A673 (cell line): ENCODE measurements around the gene SMAD3. TPM values are rescaled to one million over a fixed set of nuclear protein-coding genes. Genes with fewer than 3 reads are reported as not detected.

ENCODE experiments used
- BruUV-seq: library from RNA; stranded (reverse); fragments of 400-500 nt; replicated peaks from 2 replicates; lab custom pipeline; 2021; lab: Mats Ljungman, UMichigan
- CTCF ChIA-PET: fragments of 300-600 bp; sonication (Branson Sonifier 250); formaldehyde crosslinking; loops from one replicate; lab custom pipeline; 2022; ENCODE audit warnings: antibody characterized with exemption; lab: Charles Lee
- POLR2A ChIA-PET: fragments of 300-600 bp; sonication (Branson Sonifier 250); formaldehyde crosslinking; loops from one replicate; lab custom pipeline; 2022; ENCODE audit warnings: antibody characterized with exemption; ENCODE audit not compliant: low non-redundant PET; lab: Charles Lee
- DNase-seq: peaks from one replicate; pipeline ENCODE4 v3.0.0-alpha.2; 2015; ENCODE audit warnings: low spot score
- H3K27ac ChIP-seq: fragments of 200-600 bp; sonication (generic); 2 replicates; pipeline ENCODE4 v1.5.1; 2016; ENCODE audit warnings: mixed run types, low read depth, mild to moderate bottlenecking, mixed read lengths, antibody characterized with exemption, low read length; ENCODE audit not compliant: poor library complexity, severe bottlenecking
- H3K27me3 ChIP-seq: fragments of 200-600 bp; sonication (generic); replicated peaks from 2 replicates; pipeline ENCODE4 v1.6.1; 2017; ENCODE audit warnings: mixed run types, low read depth, mild to moderate bottlenecking, mixed read lengths, antibody characterized with exemption, low read length; ENCODE audit not compliant: insufficient read depth, poor library complexity
- H3K36me3 ChIP-seq: fragments of 200-600 bp; sonication (generic); 2 replicates; pipeline ENCODE4 v1.6.1; 2016; ENCODE audit warnings: mixed run types, mild to moderate bottlenecking, mixed read lengths, antibody characterized with exemption, low read length; ENCODE audit not compliant: insufficient read depth, poor library complexity, severe bottlenecking
- H3K4me1 ChIP-seq: fragments of 200-600 bp; sonication (generic); 2 replicates; pipeline ENCODE4 v1.6.1; 2017; ENCODE audit warnings: mixed run types, mild to moderate bottlenecking, mixed read lengths, antibody characterized with exemption, low read length; ENCODE audit not compliant: insufficient read depth, poor library complexity, severe bottlenecking
- H3K4me3 ChIP-seq: fragments of 200-600 bp; sonication (generic); 2 replicates; pipeline ENCODE4 v1.5.1; 2016; ENCODE audit warnings: low read depth, mixed run types, mild to moderate bottlenecking, mixed read lengths, low read length; ENCODE audit not compliant: poor library complexity, severe bottlenecking
- H3K9me3 ChIP-seq: fragments of 200-600 bp; sonication (generic); 2 replicates; pipeline ENCODE4 v1.6.1; 2016; ENCODE audit warnings: mixed run types, low read depth, mild to moderate bottlenecking, mixed read lengths, antibody characterized with exemption, low read length; ENCODE audit not compliant: poor library complexity, severe bottlenecking
- CTCF ChIP-seq: fragments of 300-800, 200-600 bp; sonication (generic); conservative IDR thresholded peaks from 2 replicates; pipeline ENCODE4 v1.5.1; 2017; ENCODE audit warnings: low read depth, mild to moderate bottlenecking, antibody characterized with exemption, low read length, moderate library complexity, mixed read lengths
- EZH2 ChIP-seq: fragments of 200-600 bp; sonication (generic); IDR thresholded peaks from 2 replicates; pipeline ENCODE4 v1.6.1; 2017; ENCODE audit warnings: borderline replicate concordance, low read depth, mild to moderate bottlenecking, mixed read lengths, antibody characterized with exemption, low read length; ENCODE audit not compliant: poor library complexity, severe bottlenecking
- intact Hi-C: fragments of 100-400 bp; cut with micrococcal nuclease; formaldehyde crosslinking; loops from one replicate; pipeline ENCODE4 v1.10.0; 2022; ENCODE audit not compliant: unreplicated experiment
- total RNA-seq: library from RNA; stranded (reverse); gene quantifications from 2 replicates; pipeline ENCODE4 v1.2.3, GENCODE V29; 2021

Gene SMAD3
- total RNA-seq, 1 experiment from 2014 or later: 31.0 TPM

DNA sequence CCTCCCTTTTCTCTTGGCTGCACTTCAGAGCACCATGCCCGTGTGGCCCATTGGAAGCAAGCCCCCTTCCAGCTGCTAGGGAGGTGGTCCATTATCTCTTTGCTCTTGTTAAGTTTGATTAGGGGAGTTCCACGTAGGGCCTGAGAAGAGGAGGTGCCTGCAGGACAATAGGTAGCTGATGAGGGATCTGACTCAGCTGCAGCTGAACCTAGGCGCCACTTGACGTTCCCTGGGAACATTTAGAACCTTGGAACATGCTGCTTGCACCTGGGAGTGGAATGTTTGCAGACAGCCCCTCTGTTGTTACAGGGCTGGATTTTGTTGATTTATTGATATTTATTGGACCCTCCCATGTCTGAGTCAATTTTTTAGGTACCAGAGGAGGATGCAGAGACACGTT is 4.7 kb downstream of the SMAD3 start:
- CTCF ChIA-PET: no interaction called here
- Histone ChIP-seq H3K27ac (no peak overlapping the region), H3K36me3 (no peaks in the 10 kb centered on the region), H3K4me1 (peaks cover 44% of the 10 kb centered on the region), H3K27me3 (no peaks in the 10 kb centered on the region), H3K4me3 (no peak overlapping the region), H3K9me3 (no peaks in the 10 kb centered on the region)
- intact Hi-C loops: no loop called here
- no TSS peak for BruUV-seq
- no peak for DNase-seq
- POLR2A ChIA-PET: no interaction called here
- TF ChIP-seq CTCF (no peak), EZH2 (no peak)

GRCh38 chr15:67070892-67071664 is 5.7 kb downstream of the SMAD3 start:
- intact Hi-C loops: no loop called here
- H3K9me3 ChIP-seq: no peaks in the 10 kb centered on the region
- POLR2A ChIA-PET: interaction anchor here (0.6 kb wide), 1 partner anchor 66 kb away, joined by 3 read pairs; no protein-coding TSS in a partner anchor
- H3K4me3 ChIP-seq: no peak overlapping the region
- CTCF ChIA-PET: no interaction called here
- DNase-seq: no peak
- H3K27me3 ChIP-seq: no peaks in the 10 kb centered on the region
- no peaks in the 10 kb centered on the region for H3K36me3 ChIP-seq
- peaks cover 45% of the 10 kb centered on the region for H3K4me1 ChIP-seq
- BruUV-seq: no TSS peak
- no peak overlapping the region for H3K27ac ChIP-seq
- TF ChIP-seq EZH2: no peak
- no peak for TF ChIP-seq CTCF

DNA sequence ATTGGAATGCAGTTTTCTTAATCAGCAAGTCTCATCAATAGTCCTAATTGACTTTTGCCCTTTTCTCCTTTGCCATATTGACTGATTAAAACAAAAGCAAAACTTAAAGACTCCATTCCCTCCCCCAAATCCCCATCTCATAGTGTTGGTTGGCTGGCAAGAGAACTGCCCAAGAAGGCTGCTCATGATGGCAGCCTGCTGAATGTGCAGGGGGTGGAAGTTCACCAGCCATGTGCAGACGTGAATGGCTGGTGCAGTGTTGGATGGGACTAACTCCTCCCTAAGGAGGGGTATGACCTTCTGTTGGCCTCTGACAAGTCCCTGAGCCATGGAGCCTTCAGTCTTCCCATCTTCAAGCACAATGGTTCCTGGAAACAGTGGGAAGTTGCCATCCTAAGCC is 7.0 kb downstream of the SMAD3 start:
- Histone ChIP-seq H3K9me3 (no peaks in the 10 kb centered on the region), H3K27ac (no peak overlapping the region), H3K4me3 (no peak overlapping the region), H3K27me3 (no peaks in the 10 kb centered on the region), H3K4me1 (peaks cover 39% of the 10 kb centered on the region), H3K36me3 (no peaks in the 10 kb centered on the region)
- POLR2A ChIA-PET: no interaction called here
- TF ChIP-seq CTCF (no peak), EZH2 (no peak)
- no TSS peak for BruUV-seq
- intact Hi-C loops: no loop called here
- DNase-seq: no peak
- CTCF ChIA-PET: no interaction called here
